ENCODE results near the gene FAF1. TPM values are rescaled to one million over a fixed set of nuclear protein-coding genes. Genes with fewer than 3 reads are reported as not detected.
"Not testable (repeated sequence)": the region's sequence is repeated elsewhere in the genome, so short reads cannot be mapped to it uniquely, and the experiment has no call there.

FAF1 gene
- 15.3 and 21.2 TPM in 2 replicates for total RNA-seq

GRCh38 chr1:50959913-50960844, at the start of gene FAF1:
FAF1 (minus strand) TSS chr1:50960267; CDS start chr1:50959811, 456 bp downstream.
- DNase-seq (ENCODE audit: low read depth in 2 of 2): peak; percentile 98

- DNase-seq (ENCODE audit: low read depth in 2 of 2): no peak
Observed at GRCh38 chr1:51009381-51009780, 49.3 kb upstream of the FAF1 start.

GRCh38 chr1:51005549-51005948, 45.5 kb upstream of the FAF1 start:
- DNase-seq (ENCODE audit: low read depth in 2 of 2): not testable (repeated sequence)

- no peak for DNase-seq (ENCODE audit: low read depth in 2 of 2)
Observed at GRCh38 chr1:51002516-51002915, 42.4 kb upstream of the FAF1 start.

- no peak for DNase-seq (ENCODE audit: low read depth in 2 of 2)
Observed at GRCh38 chr1:51000651-51001050, 40.6 kb upstream of the FAF1 start.

GRCh38 chr1:51000160-51000559, 40.1 kb upstream of the FAF1 start:
- DNase-seq (ENCODE audit: low read depth in 2 of 2): no peak

GRCh38 chr1:50999375-50999774, 39.3 kb upstream of the FAF1 start:
- not testable (repeated sequence) for DNase-seq (ENCODE audit: low read depth in 2 of 2)

- DNase-seq (ENCODE audit: low read depth in 2 of 2): no peak
Observed at GRCh38 chr1:50996083-50996482, 36.0 kb upstream of the FAF1 start.

GRCh38 chr1:50995651-50996050, 35.6 kb upstream of the FAF1 start:
- no peak for DNase-seq (ENCODE audit: low read depth in 2 of 2)

- DNase-seq (ENCODE audit: low read depth in 2 of 2): no peak
Observed at GRCh38 chr1:50994997-50995396, 34.9 kb upstream of the FAF1 start.

- DNase-seq (ENCODE audit: low read depth in 2 of 2): no peak
Observed at GRCh38 chr1:50993645-50994044, 33.6 kb upstream of the FAF1 start.

GRCh38 chr1:50992532-50993318, 32.7 kb upstream of the FAF1 start:
- no peak for DNase-seq (ENCODE audit: low read depth in 2 of 2)

- DNase-seq (ENCODE audit: low read depth in 2 of 2): no peak
Observed at GRCh38 chr1:50989694-50990093, 29.6 kb upstream of the FAF1 start.

GRCh38 chr1:50986653-50987052, 26.6 kb upstream of the FAF1 start:
- DNase-seq (ENCODE audit: low read depth in 2 of 2): no peak

GRCh38 chr1:50985094-50985493, 25.0 kb upstream of the FAF1 start:
- no peak for DNase-seq (ENCODE audit: low read depth in 2 of 2)

- no peak for DNase-seq (ENCODE audit: low read depth in 2 of 2)
Observed at GRCh38 chr1:50983219-50983802, 23.2 kb upstream of the FAF1 start.

GRCh38 chr1:50982611-50983010, 22.5 kb upstream of the FAF1 start:
- no peak for DNase-seq (ENCODE audit: low read depth in 2 of 2)

- peak in 1 of 2 donors; percentile 23 for DNase-seq (ENCODE audit: low read depth in 2 of 2)
Observed at GRCh38 chr1:50981741-50982140, 21.7 kb upstream of the FAF1 start.

GRCh38 chr1:50980505-50980904, 20.4 kb upstream of the FAF1 start:
- no peak for DNase-seq (ENCODE audit: low read depth in 2 of 2)

- no peak for DNase-seq (ENCODE audit: low read depth in 2 of 2)
Observed at GRCh38 chr1:50979937-50980336, 19.9 kb upstream of the FAF1 start.

- DNase-seq (ENCODE audit: low read depth in 2 of 2): peak; percentile 28 to 59
Observed at GRCh38 chr1:50978852-50979781, 19.1 kb upstream of the FAF1 start.
